GM18520 (cell line): ENCODE results near the gene NTM.

ENCODE experiments used
- ATAC-seq: cut with Tn5 transposase; IDR thresholded peaks from one replicate; pipeline ENCODE4 v1.9.1; 2021; ENCODE audit not compliant: unreplicated experiment

The NTM gene

GRCh38 chr11:131633921-131634715 is 263.7 kb downstream of the NTM start:
- no peak for ATAC-seq

GRCh38 chr11:131637469-131638175 is 267.2 kb downstream of the NTM start:
- ATAC-seq = no peak

- ATAC-seq = no peak
Measured at GRCh38 chr11:131638889-131639288, 268.5 kb downstream of the NTM start.

- ATAC-seq = no peak
Measured at GRCh38 chr11:131640320-131640719, 269.9 kb downstream of the NTM start.

DNA sequence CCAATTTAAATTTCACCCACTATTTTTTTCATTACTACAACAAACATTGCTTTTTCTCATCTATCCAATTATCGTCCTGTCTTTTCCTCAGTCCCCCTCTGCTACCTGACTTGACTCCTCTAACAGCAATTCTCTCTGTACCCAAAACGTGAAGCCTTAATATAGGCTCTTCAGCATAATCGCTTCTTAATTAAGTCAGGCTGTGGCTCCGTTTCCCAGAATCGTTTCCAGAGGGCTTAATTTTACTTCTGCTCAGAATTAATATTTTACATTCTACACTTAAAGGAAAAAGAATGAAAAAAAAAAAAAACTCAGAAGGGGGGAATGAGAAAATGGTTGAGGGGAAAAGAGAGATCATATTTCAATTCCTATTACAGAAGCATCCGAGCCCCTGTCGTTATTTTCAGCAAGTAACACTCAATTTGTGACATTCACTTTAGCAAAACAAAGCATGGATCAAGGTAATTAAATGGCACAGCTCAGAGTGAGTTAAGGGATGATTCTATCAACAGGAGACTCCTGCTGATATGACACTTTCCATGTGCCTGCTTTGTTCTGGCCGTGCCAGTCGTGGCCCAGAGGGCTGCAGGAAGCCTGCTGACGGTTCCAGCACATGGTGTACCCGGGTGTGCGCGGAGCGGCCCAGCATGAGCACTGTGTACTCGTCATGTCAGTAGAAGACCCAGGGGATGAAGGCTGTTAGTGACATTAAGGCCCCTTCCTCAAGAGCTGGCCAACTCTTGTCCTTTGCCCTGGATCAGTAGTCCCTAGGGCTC is 272.5 kb downstream of the NTM start:
- no peak for ATAC-seq

DNA sequence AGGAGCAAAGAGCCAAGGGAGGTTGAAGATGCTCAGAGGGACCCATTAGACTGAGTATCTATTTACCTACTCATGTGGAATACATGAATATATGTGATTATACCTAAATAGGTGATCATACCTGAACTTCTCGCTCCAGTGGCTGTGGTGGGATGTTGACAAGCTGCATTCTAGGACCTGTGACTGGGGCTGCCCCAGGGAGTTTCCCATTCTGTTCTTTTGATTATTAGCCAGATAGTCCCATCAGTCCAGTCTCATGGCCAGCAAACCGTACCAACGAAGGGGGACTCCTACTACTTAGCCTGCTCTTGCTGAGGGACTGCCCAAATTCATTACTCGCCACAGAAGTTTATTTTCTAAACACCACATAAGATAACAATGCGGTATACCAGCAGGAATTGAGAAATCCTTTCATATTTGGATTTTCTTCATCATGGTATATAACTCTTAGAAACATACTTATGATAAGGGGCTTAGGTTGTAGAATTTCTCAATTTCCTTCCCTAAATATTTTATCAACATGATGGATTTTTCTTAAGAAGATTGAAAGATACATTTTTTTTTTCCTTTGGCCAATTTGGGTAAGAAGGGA is 273.9 kb downstream of the NTM start:
- ATAC-seq = no peak

DNA sequence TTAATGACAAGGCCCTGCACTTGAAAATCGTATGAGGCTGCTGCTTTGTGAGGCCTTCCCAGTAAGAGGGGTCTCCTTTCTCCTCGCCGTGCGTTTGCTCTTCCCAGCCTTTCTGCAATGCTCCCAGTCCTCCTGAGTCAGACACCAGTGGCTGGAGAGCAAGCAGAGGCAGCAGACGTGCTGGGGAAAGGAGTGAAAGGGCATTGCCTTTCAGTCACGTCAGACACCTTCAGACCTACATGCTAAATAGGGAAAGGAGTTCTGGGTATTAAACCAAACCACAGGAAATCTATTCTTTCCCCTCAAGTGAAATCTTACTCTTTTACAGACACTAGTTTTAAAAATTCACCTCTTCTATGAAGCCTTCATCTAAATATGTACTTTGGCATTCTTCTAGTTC is 274.8 kb downstream of the NTM start:
- ATAC-seq = no peak

- ATAC-seq = no peak
Measured at GRCh38 chr11:131649856-131650255, 279.4 kb downstream of the NTM start.

GRCh38 chr11:131652231-131652630 is 281.8 kb downstream of the NTM start:
- ATAC-seq = no peak

DNA sequence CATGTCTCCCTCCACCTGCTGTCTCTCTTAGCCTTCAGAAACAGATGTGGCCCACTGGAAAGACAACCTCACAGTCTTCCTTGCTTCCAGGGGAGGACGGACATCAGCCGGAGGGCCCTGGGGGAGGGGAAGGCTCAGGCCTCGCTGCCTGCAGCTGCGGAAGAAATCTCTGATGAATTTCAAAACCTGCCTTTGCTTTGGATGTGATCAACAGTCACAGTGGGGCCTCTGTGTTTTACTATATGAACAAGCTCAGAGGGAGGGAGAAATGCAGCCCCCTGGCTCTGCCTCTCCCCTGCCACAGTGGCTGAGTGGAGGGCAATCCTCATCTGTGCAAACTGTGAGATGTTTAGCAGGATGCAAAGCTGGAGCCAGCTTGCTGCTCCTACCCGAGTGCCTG is 282.8 kb downstream of the NTM start:
- ATAC-seq = no peak

GRCh38 chr11:131654849-131655248 is 284.4 kb downstream of the NTM start:
- no peak for ATAC-seq

- no peak for ATAC-seq
Measured at GRCh38 chr11:131656179-131656838, 285.9 kb downstream of the NTM start.

GRCh38 chr11:131656839-131657211 is 286.4 kb downstream of the NTM start:
- no peak for ATAC-seq

GRCh38 chr11:131658414-131658813 is 288.0 kb downstream of the NTM start:
- ATAC-seq = no peak

DNA sequence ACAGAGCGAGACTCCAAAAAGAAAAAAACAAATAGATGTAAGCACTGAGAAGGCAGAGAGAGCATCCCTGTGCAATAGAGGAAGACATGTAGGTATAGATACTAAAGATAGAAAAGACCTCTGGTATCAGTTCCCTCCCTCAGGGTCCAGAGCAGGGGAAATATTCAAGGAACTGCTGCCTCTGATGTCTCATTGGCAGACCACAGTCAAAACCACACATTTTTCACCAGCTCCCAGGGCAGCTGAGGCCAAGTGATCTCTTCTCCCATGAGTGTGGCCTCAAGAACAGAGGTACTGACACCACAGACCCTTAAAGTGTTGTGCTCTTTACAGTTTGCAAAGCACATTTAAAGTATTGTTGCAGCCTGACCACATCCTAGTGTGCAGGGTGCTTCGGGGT is 288.5 kb downstream of the NTM start:
- no peak for ATAC-seq

GRCh38 chr11:131659931-131660330 is 289.5 kb downstream of the NTM start:
- no peak for ATAC-seq

GRCh38 chr11:131661132-131661531 is 290.7 kb downstream of the NTM start:
- no peak for ATAC-seq

- no peak for ATAC-seq
Measured at GRCh38 chr11:131662317-131662972, 292.0 kb downstream of the NTM start.

GRCh38 chr11:131662993-131663392 is 292.6 kb downstream of the NTM start:
- ATAC-seq = no peak

GRCh38 chr11:131663405-131664200 is 293.2 kb downstream of the NTM start:
- ATAC-seq = no peak
